Fibroblast of gingiva (primary cell): ENCODE data around the gene FRS2.
"Not testable (repeated sequence)": the region's sequence is repeated elsewhere in the genome, so short reads cannot be mapped to it uniquely, and the experiment has no call there.

Source experiments
- DNase-seq: peaks from one replicate; pipeline ENCODE4 v3.0.0-alpha.2; 2011; ENCODE audit warnings: low read depth

The FRS2 gene, protein sequence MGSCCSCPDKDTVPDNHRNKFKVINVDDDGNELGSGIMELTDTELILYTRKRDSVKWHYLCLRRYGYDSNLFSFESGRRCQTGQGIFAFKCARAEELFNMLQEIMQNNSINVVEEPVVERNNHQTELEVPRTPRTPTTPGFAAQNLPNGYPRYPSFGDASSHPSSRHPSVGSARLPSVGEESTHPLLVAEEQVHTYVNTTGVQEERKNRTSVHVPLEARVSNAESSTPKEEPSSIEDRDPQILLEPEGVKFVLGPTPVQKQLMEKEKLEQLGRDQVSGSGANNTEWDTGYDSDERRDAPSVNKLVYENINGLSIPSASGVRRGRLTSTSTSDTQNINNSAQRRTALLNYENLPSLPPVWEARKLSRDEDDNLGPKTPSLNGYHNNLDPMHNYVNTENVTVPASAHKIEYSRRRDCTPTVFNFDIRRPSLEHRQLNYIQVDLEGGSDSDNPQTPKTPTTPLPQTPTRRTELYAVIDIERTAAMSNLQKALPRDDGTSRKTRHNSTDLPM

DNA sequence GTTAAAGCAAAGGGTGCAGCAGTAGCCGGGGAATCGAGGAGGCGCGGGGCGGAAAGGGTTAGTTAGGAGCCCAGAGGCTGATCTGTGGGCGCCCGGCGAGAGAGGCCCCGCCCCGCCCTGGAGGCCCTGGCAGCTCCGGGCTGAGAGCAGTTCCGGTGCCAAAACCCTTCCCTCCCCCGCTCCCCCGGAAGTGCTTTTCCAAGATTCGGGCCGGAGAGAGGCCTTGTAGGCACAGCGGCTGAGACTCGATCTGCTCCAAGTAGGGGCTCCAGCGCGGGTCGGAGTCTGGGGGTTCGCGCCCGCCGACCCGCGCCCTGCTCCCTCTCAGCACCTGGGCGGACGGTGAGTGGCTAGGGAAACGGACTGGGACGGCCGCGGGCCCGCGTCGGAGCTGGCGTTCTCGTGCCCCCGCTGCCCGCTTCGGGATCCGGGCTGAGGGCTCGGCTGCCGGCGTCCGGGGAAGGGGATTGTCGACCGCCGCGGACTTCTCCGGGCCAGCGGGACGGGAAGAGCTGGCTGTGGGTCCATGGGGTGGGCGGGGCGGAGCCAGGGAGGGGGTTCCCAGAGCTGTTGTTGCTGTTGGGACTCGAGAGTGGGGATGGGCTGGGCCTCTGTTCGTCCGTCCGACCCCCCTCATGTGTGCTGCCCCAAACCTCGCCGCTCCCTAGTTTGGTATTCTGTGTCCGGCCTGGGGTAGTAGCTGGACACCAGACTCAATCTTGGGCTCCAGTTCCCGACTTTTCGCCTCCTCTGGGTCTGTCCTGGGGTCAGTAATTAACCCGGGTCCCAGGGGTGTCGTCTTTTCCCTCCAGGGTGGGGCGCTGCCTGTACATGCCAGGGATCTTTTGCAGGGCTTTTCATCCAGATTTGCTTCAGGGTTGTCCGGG is at the start of gene FRS2:
FRS2 (plus strand) TSS at position 200 of the 887 bp plus-strand sequence. CDS start 98,643 bp downstream, outside the sequence.
- DNase-seq, result peak; percentile 90

GRCh38 chr12:69421548-69421947 is 48.6 kb upstream of the FRS2 start:
- no peak for DNase-seq

GRCh38 chr12:69423037-69423905 is 46.9 kb upstream of the FRS2 start:
- DNase-seq, result no peak

DNA sequence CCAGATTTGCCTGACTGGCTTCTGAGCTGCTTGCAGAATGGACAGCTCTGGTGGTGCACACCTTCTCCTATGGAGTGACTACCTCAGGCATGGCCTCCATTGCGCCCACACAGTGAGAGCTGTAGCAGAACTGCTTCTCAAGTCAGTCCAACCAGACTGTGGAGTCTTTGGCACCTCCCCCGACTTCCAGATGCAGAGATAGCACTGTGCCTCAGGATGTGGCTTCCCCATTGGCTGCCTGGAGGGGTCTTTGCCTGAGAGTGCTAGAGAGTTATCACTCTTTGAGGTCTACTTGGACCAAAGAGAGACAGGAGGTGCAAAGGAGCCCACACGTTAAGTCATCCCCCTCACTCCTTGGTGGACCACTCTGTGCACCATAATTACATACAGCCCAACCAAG is 44.8 kb upstream of the FRS2 start:
- no peak for DNase-seq

GRCh38 chr12:69428351-69429073 is 41.7 kb upstream of the FRS2 start:
- peak; percentile 15 for DNase-seq

- DNase-seq, result no peak
These were observed 39.1 kb upstream of the FRS2 start for GRCh38 chr12:69430942-69431590.

GRCh38 chr12:69431591-69432222 is 38.5 kb upstream of the FRS2 start:
- DNase-seq, result no peak

- DNase-seq, result no peak
These were observed 36.5 kb upstream of the FRS2 start for GRCh38 chr12:69433653-69434052.

DNA sequence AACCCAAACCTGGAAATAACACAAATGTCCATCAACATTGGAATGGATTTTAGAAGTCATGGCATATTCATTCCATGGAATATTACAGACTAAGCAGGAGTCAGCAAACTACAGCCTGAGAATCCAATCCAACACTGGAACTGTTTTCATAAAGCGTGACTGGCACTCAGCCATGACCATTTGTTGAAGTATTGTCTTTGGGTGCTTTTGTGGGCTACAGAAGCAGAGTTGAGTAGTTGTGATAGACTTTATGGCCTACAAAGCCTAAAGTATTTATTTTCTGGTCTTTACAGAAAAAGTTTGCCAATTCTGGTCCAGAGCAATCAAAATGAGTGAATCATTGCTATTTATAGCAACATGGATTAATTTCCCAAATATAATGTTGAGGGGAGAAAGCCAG is 34.5 kb upstream of the FRS2 start:
- DNase-seq, result peak; percentile 2

- DNase-seq, result no peak
These were observed 33.1 kb upstream of the FRS2 start for GRCh38 chr12:69437073-69437472.

- DNase-seq, result no peak
These were observed 31.6 kb upstream of the FRS2 start for GRCh38 chr12:69438539-69438938.

DNA sequence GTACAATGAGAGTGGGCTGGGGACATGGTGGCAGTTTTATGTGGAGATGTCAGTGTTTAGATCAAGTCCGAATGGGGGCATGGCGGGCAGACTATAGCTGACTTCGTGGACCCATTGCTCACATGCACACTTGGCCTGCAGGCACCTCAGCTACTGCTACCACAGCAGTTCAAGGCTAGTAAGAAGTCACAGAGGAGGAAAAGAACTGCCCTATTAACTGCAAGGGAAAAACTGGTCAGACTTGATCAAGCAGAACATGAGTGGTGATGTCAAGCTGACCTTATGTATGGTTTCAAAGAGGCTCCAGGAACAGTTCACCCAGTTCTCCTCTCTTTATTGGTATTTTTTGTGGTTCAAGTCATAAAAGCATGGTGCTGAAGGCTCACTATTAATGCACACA is 30.2 kb upstream of the FRS2 start:
- no peak for DNase-seq

GRCh38 chr12:69440886-69441285 is 29.3 kb upstream of the FRS2 start:
- no peak for DNase-seq

GRCh38 chr12:69442894-69443293 is 27.3 kb upstream of the FRS2 start:
- peak; percentile 3 for DNase-seq

GRCh38 chr12:69443916-69444315 is 26.3 kb upstream of the FRS2 start:
- DNase-seq, result no peak

DNA sequence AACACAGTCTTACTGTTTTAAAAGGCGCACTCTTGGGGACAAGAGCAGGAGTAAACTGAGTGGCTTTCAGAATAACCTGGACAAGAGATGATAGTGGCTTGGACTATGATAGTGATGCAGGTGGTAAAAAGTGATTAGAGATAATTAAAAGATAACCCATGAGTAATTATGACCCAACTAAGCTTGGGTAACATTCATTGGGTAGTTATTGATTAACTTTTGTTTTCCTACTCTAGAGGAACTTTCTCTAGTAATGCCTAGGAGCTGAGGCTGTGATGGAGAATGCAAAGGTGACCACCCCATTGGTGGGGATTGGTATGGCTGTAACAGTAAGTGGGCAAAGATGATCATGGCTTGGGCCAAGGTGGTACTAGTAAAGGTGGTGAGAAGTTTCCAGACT is 22.3 kb upstream of the FRS2 start:
- no peak for DNase-seq

DNA sequence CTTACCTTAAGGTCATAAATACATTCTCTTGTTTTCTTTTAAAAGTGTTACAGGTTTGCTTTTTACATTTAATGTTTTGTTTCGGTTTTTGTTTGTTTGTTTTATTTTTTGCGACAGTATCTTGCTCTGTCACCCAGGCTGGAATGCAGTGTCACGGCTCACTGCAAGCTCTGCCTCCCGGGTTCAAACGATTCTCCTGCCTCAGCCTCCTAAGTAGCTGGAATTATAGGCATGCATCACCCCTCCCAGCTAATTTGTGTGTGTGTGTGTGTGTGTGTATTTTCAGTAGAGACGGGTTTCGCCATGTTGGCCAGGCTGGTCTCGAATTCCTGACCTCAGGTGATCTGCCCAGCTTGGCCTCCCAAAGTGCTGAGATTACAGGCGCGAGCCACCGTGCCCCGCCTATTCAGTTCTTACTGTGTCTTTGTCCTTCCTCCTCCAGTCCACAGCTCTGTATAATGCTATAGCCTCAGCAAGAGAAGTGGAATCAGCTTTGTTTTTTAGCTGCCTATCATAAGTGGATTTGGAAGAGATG is 17.5 kb upstream of the FRS2 start:
- DNase-seq, result not testable (repeated sequence)

DNA sequence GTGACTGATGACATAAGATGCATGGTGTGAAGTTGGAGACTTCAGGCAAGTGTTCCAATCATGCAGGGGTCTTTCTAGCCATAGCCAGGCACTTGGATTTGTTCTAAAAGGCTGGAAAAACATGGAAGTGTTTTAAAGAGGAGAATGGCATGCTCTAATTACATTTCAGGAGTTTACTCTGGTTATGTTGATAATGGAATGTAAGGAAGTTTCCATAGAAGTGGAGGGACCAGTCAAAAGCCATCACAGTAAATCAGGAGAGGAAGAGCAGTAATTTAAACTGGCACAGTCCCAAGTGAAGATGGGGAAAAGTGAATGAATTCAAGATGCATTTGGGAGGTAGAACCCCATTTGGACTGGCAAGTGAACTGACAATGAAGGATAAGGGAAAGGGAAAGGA is 13.9 kb upstream of the FRS2 start:
- DNase-seq, result no peak

DNA sequence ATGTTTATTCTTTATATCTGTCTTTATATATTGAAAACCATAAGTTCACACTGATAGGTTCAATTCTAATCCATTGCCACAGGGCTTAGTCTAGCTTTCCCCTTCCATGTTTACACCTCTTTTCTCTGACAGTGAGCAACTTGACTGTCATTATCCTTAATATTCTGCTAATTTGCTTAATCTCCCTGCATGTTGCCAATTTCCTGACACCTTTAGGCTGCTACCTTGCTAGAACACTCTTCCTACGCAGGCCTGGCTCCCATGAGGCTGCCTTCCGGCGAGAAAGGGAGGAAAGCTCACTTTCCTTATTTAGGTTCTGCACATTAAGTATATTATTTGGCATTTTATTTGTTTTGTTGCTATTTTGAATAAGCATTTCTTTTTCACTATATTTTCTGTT is 12.8 kb upstream of the FRS2 start:
- no peak for DNase-seq

DNA sequence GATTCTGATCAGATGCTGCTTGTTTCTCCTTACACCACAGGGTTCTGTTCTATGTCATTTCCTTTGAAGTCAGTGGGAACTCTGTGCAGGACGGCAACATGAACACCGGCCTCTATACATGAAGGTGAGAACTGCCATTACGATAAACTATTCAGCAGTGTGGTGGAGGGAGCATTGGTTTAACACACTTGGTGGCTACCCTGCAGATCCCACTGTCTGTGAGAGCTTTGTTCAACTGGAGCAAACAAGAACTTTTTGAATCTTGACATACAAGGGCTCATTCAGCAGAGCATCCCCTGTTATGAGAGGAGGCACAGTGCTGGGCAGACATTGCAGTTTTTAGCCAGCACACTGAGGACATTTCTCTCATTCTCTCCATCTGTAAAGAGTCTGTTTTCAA is 10.7 kb upstream of the FRS2 start:
- DNase-seq, result no peak
